NCI-H1694 (cell line): ENCODE data around the gene CITED1.

Experiments
- DNase-seq: peaks from one replicate; lab custom pipeline; 2025; lab: John Stamatoyannopoulos, UW

Gene CITED1

GRCh38 chrX:72270316-72270866 is 35.3 kb downstream of the CITED1 start:
- DNase-seq: no peak

- no peak for DNase-seq
Observed at GRCh38 chrX:72269671-72270251, 36.0 kb downstream of the CITED1 start.

GRCh38 chrX:72268597-72269365 is 36.9 kb downstream of the CITED1 start:
- DNase-seq: no peak

DNA sequence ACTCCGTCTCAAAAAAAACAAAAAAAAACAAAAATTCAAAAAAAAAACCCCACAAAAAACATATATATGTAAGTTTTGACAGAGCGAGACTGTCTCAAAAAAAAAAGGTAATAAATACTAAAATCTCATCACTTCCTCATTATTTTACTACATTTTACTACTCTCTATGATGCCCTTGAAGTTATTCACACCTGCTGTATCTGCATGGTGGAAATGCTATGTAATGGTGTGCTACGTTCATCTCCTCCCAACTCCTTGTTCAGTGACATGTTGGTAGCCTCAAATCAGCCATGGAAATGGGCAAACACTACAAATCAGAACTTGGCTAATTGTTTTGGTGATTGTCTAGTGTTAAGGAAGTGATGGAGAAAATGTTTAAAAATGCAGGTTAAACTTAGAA is 40.5 kb downstream of the CITED1 start:
- DNase-seq: no peak

DNA sequence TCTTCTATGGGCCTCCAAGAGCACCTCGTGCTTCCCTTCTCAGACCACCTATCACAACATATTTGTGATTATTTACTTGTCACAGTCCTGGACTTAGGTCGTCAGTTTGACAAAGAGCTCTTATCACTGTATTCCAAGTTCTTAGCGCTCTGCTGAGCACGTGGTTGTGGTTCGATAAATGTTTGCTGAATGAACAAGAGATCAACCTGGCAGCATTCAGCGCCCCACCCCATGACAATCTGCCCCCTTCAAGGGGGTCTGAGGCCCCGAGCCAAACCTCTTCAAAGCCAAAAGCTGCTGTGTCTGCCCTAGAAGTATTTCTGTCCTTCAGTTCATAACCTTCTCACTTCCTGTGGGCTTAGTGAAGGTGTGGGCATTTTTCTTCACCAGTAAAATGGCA is 43.6 kb downstream of the CITED1 start:
- DNase-seq: no peak

DNA sequence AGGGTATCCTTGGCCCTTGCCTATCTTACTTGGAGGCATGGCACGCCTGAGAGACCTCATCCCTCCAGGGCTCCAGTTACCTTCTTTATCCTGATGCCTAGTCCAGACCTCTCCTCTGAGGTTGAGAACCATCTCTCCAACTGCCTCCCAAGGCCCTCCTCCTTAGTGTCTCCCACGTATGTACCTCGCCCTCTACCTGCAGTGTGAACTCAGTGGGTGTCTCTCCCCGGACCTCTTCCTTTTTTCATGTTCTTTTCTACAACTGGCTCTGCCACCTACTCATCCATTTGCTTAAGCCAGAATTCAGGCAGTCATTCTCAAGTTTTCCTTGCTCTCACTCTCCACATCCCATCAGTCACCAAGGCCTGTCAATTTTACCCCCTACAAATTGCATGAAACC is 45.3 kb downstream of the CITED1 start:
- DNase-seq: no peak

GRCh38 chrX:72258174-72258573 is 47.5 kb downstream of the CITED1 start:
- DNase-seq: no peak

DNA sequence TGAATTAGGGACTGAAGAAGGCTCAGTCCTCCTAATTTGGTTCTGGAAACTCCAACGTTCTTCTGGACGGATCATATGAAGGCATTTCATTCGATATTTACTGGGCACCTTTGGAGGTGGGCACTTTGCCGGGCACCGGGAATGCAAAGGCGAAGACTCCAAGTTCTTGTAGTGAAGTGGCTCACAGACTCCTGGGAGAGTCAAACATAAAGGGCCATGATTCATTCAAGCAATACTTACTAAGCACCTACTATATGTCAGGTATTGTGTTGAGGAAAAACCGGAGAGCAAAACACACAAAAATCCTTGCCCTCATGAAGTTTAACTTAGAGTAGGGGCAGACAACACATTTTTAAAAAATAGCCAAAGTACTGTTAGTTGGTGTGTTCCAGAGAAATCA is 49.9 kb downstream of the CITED1 start:
- no peak for DNase-seq

GRCh38 chrX:72255445-72255844 is 50.3 kb downstream of the CITED1 start:
- no peak for DNase-seq

DNA sequence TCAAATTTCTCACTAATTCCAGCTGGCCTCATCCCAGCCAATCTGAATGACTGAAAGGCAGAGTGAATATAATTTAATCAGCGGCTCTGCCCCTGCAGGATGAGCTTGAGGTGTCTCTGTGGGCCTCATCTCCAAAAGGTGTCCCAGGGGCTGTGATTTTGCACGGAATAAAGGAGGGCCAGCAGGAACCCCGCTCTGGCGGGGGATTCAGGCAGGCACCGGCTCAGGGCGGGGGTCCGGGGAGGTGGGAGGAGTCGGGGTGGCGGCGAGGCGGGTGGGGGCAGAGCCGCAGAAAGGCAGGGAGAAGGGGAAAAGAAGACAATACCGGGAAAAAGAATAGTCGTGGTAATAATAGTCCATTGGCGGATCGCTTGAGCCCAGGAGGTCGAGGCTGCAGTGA is 50.9 kb downstream of the CITED1 start:
- no peak for DNase-seq

DNA sequence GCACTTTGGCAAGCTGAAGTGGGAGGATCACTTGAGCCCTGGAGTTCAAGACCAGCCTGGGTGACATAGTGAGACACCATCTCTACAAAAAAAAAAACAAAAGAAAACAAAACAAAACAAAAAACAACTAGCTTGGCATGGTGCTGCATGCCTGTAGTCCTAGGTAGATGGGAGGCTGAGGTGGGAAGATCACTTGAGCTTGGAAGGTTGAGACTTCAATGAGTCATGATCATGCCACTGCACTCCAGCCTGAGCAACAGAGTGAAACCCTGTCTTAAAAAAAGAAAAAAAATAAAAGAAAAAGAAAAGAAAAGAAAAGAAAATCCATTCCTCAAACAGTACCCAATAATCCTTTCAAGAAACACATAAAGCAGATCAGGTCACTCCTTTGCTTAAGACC is 52.0 kb downstream of the CITED1 start:
- no peak for DNase-seq
